ENCODE results near the gene DDX43. TPM values are rescaled to one million over a fixed set of nuclear protein-coding genes. Genes with fewer than 3 reads are reported as not detected.

Gene DDX43
- total and polyA plus RNA-seq, 2 donors (not counting 1 experiment from before 2014, with no cell fraction given), result 1.8 to 2.1 TPM

DNA sequence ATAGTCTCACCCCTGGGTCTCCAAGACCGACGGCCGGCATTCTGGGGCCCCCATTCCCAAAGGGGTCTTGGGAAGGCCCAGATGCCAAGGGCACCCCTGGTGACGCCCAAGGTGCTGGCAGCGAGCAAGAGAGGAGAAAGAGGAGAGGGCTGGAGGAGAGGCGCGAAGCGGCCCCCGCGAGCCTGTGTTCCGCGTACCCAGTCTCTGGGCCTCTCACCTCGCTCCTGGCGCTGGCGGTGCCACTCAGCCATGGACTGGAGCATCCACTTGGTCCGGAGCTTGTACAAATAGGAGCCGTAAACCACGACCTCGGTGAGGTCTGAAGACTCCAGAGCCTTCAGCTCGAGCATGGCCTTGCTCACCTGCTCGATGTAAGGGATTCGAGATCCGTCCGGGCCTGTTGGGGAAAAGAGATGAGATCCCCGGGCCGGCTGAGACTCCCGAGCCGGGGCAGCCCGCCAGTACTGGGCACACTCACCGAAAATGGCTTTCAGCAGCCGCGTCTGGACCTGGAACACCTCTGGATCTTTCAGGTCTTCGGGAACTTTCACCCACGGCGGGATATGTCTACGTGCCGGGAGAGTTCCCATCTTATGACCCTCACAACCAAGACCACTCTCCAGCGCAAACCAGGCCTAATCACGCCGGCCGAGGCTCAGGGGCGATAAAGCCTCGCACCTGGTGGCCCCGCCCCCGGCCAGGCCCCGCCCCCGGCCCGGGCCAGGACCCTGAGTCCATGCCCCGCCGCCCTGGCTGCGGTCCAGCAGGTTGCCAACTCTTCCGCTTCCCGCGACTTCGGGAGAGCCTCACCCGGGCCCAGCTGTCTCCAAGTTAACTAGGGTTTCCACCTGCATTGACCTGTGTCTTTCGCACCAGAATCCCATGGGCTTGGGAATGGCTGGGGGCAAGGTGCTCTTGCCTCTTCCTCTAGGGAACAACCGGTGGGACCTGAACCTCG is 40.7 kb upstream of the DDX43 start, which contains the start of gene DPPA5:
TSS of gene DPPA5 (minus strand) at position 641 of the 958 bp plus-strand sequence. CDS start at position 590, 51 bp downstream.
- Mint-ChIP-seq H3K4me1 (no peaks in the 10 kb centered on the region), H3K27ac (no peak within 1 kb of the TSS), H3K9me3 (ENCODE audit: insufficient read depth) (no peaks in the 10 kb centered on the region), H3K27me3 (peaks cover 23% of the 10 kb centered on the region), H3K4me3 (no peak within 1 kb of the TSS)
- Histone ChIP-seq H2AFZ (ENCODE audit: insufficient read depth, low read depth, low read length, poor library complexity, severe bottlenecking) (no peak within 1 kb of the TSS), H3K4me2 (replicated peaks; ENCODE audit: low read depth, low read length, poor library complexity, severe bottlenecking) (no peak within 1 kb of the TSS), H3K4me1 (ENCODE audit: control insufficient read depth in 2 of 2, insufficient read depth in 2 of 2, low read length in 2 of 2) (no peaks in the 10 kb centered on the region), H3K9me3 (ENCODE audit: control extremely low read depth in 1 of 3, control insufficient read depth in 2 of 3, insufficient read depth in 1 of 3, low read length in 2 of 3) (peaks cover 0 to 7% (median 0%) of the 10 kb centered on the region in 3 donors), H3K79me2 (ENCODE audit: control insufficient read depth, insufficient read depth, low read length) (no peaks in the 10 kb centered on the region), H3K27me3 (replicated peaks in 1 of 4; ENCODE audit: control extremely low read depth in 1 of 4, control insufficient read depth in 3 of 4, insufficient read depth in 4 of 4, low read length in 3 of 4) (peaks cover 0 to 16% (median 10%) of the 10 kb centered on the region in 4 experiments), H4K20me1 (ENCODE audit: control insufficient read depth, insufficient read depth, low read length, poor library complexity, severe bottlenecking) (no peaks in the 10 kb centered on the region), H3K9ac (ENCODE audit: low read length) (no peak within 1 kb of the TSS), H3K27ac (ENCODE audit: low read length in 2 of 2) (no peak within 1 kb of the TSS), H3K4me3 (ENCODE audit: control extremely low read depth in 1 of 5, extremely low read depth in 1 of 5, insufficient read depth in 1 of 5, low read depth in 2 of 5, low read length in 4 of 5) (no peak within 1 kb of the TSS), H3K36me3 (replicated peaks in 1 of 2; ENCODE audit: control extremely low read depth in 1 of 2, control insufficient read depth in 1 of 2, extremely low read depth in 1 of 2, insufficient read depth in 2 of 2, low read length in 1 of 2) (no peaks in the 10 kb centered on the region)
- 77% methylated on average over 43 of the region's 59 CpGs for WGBS (ENCODE audit: insufficient coverage)
- no peak for ATAC-seq (ENCODE audit: low read depth)
- ChIA-PET CTCF (no interaction called here), POLR2A (no interaction called here)
- no peak for DNase-seq
- intact Hi-C loops (cut with micrococcal nuclease), result no loop called here
- TF ChIP-seq, protein P1, sequence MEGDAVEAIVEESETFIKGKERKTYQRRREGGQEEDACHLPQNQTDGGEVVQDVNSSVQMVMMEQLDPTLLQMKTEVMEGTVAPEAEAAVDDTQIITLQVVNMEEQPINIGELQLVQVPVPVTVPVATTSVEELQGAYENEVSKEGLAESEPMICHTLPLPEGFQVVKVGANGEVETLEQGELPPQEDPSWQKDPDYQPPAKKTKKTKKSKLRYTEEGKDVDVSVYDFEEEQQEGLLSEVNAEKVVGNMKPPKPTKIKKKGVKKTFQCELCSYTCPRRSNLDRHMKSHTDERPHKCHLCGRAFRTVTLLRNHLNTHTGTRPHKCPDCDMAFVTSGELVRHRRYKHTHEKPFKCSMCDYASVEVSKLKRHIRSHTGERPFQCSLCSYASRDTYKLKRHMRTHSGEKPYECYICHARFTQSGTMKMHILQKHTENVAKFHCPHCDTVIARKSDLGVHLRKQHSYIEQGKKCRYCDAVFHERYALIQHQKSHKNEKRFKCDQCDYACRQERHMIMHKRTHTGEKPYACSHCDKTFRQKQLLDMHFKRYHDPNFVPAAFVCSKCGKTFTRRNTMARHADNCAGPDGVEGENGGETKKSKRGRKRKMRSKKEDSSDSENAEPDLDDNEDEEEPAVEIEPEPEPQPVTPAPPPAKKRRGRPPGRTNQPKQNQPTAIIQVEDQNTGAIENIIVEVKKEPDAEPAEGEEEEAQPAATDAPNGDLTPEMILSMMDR (IDR thresholded peaks at IDR 0.05), result no peak
- TF ChIP-seq EZH2 (IDR thresholded peaks at IDR 0.05; ENCODE audit: borderline replicate concordance, insufficient read depth, low read depth, low read length, poor library complexity, severe bottlenecking), result no peak

DNA sequence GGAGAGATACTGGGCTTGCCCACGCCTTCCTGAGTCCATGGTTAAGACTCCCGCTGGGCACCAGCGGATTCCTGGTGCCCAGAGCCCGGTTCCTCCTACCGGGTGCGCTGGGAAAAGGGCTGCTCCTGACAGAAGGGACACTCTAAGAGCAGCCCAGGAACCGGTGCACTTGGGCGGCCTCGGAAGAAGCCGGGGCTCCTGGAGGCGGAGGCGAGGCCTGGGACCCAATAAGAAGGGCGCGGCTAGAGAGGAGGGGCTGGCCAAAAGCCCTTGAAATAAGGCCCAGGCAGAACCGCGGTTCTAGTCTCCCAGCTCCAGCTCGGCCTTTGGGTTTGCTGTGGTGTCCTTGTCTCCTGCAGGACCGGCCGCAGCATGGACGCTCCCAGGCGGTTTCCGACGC is 32.3 kb upstream of the DDX43 start, which contains the start of gene KHDC3L:
TSS of gene KHDC3L (plus strand) at position 301 of the 400 bp plus-strand sequence. CDS start at position 373, 72 bp downstream.
- peaks cover 7% of the 10 kb centered on the region for H3K27me3 Mint-ChIP-seq
- H3K4me2 ChIP-seq (replicated peaks; ENCODE audit: low read depth, low read length, poor library complexity, severe bottlenecking), result no peak within 1 kb of the TSS
- POLR2A ChIA-PET, result no interaction called here
- no peaks in the 10 kb centered on the region for H3K4me1 Mint-ChIP-seq
- H3K9me3 Mint-ChIP-seq (ENCODE audit: insufficient read depth), result no peaks in the 10 kb centered on the region
- CTCF ChIA-PET, result no interaction called here
- no peaks in the 10 kb centered on the region for H3K9me3 ChIP-seq (ENCODE audit: control extremely low read depth in 1 of 3, control insufficient read depth in 2 of 3, insufficient read depth in 1 of 3, low read length in 2 of 3)
- H3K36me3 ChIP-seq (replicated peaks in 1 of 2; ENCODE audit: control extremely low read depth in 1 of 2, control insufficient read depth in 1 of 2, extremely low read depth in 1 of 2, insufficient read depth in 2 of 2, low read length in 1 of 2), result no peaks in the 10 kb centered on the region
- no peaks in the 10 kb centered on the region for H4K20me1 ChIP-seq (ENCODE audit: control insufficient read depth, insufficient read depth, low read length, poor library complexity, severe bottlenecking)
- H3K4me3 ChIP-seq (ENCODE audit: control extremely low read depth in 1 of 5, extremely low read depth in 1 of 5, insufficient read depth in 1 of 5, low read depth in 2 of 5, low read length in 4 of 5), result no peak within 1 kb of the TSS
- H3K9ac ChIP-seq (ENCODE audit: low read length), result no peak within 1 kb of the TSS
- no peak for DNase-seq
- no peak within 1 kb of the TSS for H3K4me3 Mint-ChIP-seq
- intact Hi-C loops (cut with micrococcal nuclease), result no loop called here
- H3K27ac Mint-ChIP-seq, result no peak within 1 kb of the TSS
- no peaks in the 10 kb centered on the region for H3K27me3 ChIP-seq (replicated peaks in 1 of 4; ENCODE audit: control extremely low read depth in 1 of 4, control insufficient read depth in 3 of 4, insufficient read depth in 4 of 4, low read length in 3 of 4)
- H3K27ac ChIP-seq (ENCODE audit: low read length in 2 of 2), result no peak within 1 kb of the TSS
- no peaks in the 10 kb centered on the region for H3K79me2 ChIP-seq (ENCODE audit: control insufficient read depth, insufficient read depth, low read length)
- ATAC-seq (ENCODE audit: low read depth), result no peak
- 93% methylated on average over 23 of the region's 23 CpGs for WGBS (ENCODE audit: insufficient coverage)
- no peaks in the 10 kb centered on the region for H3K4me1 ChIP-seq (ENCODE audit: control insufficient read depth in 2 of 2, insufficient read depth in 2 of 2, low read length in 2 of 2)
- TF ChIP-seq EZH2 (IDR thresholded peaks at IDR 0.05; ENCODE audit: borderline replicate concordance, insufficient read depth, low read depth, low read length, poor library complexity, severe bottlenecking), result no peak
- TF ChIP-seq, protein P1 (IDR thresholded peaks at IDR 0.05), result no peak
- H2AFZ ChIP-seq (ENCODE audit: insufficient read depth, low read depth, low read length, poor library complexity, severe bottlenecking), result no peak within 1 kb of the TSS

All from B cell (primary cell).